Ramos (cell line): ENCODE measurements around the gene CIZ1.
"Not testable (repeated sequence)": the region's sequence is repeated elsewhere in the genome, so short reads cannot be mapped to it uniquely, and the experiment has no call there.

Experiments
- in situ Hi-C: fragments of 300-500 bp; cut with MboI; formaldehyde crosslinking; loops from one replicate; pipeline ENCODE4 v1.14.3; 2022; ENCODE audit warnings: low sequenced_read_pairs; ENCODE audit not compliant: unreplicated experiment

CIZ1 gene

DNA sequence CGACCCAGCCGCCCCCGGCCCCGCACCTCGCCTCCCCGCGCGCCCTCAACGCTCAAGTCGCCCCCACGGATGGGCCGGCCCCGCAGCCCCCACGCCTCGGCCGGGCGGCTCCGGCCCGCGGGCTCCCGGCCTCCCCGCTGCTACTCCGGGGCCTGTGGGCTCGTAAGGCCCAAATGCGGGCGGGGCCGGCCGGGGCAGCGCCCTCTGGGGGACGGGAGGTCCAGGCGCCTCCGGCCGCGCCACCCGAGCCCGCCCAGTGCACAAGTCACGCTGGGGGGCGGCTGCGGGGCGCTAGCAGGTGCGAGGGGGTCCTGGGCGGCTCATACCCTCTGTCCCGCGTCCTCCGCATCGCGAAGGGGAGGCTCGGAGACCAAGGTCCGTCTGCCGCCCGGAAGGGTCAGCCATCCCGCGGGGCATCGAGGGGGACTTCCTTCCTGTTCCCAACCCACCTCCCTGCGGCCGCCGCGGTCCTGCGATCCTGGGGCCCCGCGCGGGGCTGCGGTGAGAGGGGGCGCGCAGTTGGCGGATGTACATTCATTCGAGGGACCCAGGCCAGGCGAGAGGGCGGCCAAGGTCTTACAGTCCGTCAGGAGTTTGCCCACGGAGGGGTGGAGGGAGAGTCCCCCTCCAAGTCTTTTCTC, at the start of gene CIZ1:
TSS of gene CIZ1 (minus strand) at position 167 of the 641 bp plus-strand sequence. CDS start 715 bp downstream, outside the sequence.
- in situ Hi-C loops: no loop called here

DNA sequence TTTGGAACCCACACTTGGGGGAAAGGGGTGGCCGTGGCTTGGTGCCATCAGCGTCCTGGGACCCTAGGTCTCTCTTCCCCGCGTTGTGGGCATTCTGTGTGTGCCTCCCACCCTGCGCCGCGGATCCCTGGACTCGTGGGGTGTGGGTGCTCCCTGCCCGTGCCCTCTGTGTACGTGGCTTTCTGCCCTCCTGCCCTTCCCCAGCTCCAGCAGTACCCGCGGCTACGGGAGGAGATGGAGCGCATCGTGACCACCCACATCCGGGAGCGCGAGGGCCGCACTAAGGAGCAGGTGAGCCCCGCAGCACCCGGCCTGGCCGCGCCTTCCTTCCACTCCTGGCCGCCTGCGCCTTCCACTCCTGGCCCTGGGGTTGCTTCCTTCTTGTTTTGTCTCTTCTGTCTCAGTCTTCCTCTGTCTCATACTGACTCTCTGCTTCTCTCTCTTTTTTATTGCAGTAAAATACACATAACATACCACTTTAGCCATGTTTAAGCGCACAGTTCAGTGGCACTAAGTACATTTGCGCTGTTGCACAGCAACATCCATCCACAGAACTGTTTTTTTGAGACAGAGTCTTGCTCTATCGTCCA, 42.5 kb upstream of the CIZ1 start:
- in situ Hi-C loops: no loop called here

DNA sequence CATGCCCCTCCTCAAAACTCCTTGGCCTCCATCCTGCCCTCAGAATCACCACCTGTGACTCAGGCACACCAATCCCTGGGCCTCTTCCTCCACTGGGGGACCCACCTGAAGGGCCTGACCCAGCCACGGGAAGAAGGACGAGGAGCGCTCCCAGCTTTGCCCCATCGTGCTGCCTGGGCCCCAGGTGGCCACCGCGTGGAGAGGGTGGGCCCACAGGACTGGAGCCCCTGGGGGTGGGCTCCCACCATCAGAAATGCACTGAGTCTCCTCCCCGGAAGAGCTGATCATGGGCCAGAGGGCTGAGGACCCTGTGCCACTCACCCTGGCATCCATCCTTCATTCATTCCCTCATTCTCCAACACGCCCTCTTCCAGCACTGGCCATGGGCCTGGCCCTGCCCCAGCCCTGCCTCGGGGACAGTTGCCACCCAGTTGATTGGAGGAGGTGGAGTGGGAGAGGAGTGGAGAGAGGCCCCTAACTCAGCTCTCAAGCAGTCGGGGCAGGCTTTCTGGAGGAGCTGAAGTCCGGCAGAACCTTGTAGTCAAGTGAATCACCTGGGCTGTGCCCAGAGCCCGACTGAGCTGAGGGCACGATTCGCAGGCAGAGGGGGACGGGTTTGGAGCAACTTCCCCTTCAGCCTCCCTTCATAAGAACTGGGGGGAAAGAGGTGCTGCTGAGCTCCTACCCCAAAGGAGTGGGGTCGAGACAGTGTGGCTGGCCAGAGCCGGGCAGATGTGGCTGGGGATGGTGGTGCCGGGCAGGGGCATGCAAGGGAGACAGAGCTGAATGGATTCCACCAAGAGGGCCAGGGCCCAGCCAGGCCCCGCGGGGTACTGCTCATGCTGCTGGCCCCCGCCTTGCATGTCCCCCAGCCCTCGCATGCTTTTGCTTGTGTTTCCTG, 41.4 kb upstream of the CIZ1 start:
- in situ Hi-C loops: no loop called here

- in situ Hi-C loops: no loop called here
Observed at GRCh38 chr9:128231638-128232527, 40.5 kb upstream of the CIZ1 start.

DNA sequence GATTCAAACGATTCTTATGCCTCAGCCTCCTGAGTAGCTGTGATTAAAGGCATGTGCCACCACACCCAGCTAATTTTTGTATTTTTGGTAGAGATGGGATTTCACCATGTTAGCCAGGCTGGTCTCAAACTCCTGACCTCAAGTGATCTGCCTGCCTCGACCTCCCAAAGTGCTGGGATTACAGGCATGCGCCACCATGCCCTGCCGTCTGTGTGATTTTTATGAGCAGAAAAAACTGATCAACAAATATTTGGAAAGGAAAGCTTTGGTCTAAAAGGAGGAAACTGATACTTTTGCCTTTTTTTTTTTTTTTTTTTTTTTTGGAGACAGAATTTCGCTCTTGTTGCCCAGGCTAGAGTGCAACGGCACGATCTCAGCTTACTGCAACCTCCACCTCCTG, 39.5 kb upstream of the CIZ1 start:
- in situ Hi-C loops: not testable (repeated sequence)

DNA sequence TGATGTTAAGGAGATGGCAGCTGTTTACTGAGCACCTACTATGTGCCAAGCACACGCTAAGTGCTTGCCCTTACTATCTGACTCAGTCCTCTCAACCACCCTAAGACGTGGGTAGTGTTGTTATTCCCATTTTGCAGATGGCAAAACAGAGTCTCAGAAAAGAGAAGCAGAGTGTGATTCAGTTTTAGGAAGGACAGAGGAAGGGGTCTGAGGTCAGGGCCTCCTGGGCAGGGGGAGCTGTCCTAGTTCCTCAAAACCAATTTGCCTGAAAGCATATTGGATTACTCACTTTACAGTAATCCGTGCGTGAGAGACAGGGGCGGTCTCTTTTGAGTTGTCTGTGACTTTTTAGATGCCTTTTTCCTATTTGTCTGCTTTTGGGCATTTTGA, 35.0 kb upstream of the CIZ1 start:
- in situ Hi-C loops: no loop called here

GRCh38 chr9:128225770-128226411, 34.5 kb upstream of the CIZ1 start:
- in situ Hi-C loops: no loop called here

DNA sequence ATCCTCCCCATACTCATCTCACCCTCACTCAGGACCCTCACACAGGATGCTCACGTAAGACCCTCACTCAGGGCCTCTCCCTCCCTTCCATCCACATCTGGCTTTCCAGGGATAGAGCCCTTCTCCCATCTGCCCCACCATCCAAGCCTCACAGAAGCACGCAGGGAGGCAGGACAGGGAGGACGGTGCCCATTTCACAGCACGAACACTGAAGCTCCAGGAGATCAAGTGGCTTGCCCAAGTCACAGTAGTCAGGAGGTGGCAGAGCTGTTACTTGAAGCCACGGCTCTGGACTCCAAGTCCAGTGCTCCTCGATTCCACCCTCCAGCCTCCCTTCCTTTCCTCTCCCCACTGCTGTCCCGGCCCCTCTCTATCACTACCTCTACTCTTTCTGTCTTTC, 33.5 kb upstream of the CIZ1 start:
- in situ Hi-C loops: no loop called here

- in situ Hi-C loops: no loop called here
Observed at GRCh38 chr9:128222880-128223670, 31.7 kb upstream of the CIZ1 start.

DNA sequence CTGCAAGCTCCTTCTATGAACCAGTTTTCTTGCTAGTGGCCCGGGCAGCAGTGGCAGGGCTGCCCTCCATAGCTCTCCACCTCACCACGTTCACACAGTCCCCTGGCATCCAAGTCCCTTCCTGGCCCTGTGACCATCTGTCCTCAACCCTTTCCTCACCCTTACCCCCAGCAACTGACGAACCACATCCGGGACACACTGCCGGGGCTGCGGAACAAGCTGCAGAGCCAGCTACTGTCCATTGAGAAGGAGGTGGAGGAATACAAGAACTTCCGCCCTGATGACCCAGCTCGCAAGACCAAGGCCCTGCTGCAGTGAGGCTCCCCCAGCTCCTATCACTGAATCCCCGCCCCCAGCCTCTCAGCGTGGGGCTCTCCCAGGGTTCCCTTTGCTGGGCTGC, 30.7 kb upstream of the CIZ1 start:
- in situ Hi-C loops: no loop called here

- in situ Hi-C loops: no loop called here
Observed at GRCh38 chr9:128219831-128220230, 28.5 kb upstream of the CIZ1 start.

- in situ Hi-C loops: no loop called here
Observed at GRCh38 chr9:128218518-128219389, 27.4 kb upstream of the CIZ1 start.

- in situ Hi-C loops: no loop called here
Observed at GRCh38 chr9:128218172-128218517, 26.8 kb upstream of the CIZ1 start.

DNA sequence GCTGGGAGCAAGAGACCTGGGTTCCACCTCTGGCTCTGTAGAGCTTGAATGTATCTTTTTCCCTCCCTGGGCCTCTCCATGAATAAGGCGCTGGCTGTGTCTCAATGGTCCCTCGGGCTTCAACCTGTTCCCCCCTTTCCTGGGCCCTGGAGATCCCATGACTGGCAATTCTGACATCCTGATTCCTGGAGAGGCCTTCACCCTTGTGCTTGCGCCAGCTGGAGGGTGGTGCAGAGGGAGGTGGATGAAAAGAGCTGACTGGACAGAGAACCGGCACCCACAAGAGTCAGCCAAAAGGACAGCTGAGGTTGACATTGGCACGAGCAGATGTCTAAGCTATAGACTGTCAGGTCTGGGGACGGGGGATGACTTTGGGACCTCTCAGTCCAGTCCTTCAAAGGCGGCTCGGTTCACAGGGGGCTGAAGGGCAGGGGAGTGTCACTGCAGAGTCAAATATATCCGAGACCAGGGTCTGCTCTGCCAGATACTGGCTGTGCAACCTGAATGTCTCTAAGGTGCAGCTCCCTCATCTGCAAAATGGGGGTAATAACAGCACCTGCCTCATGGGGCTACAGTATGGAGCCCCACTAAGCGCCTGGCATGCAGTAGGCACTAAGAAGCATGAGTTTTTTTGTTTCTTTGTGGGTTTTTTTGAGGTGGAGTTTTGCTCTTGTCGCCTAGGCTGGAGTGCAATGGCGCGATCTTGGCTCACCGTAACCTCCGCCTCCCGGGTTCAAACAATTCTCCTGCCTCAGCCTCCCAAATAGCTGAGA, 25.6 kb upstream of the CIZ1 start:
- in situ Hi-C loops: no loop called here

- in situ Hi-C loops: no loop called here
Observed at GRCh38 chr9:128215491-128216409, 24.4 kb upstream of the CIZ1 start.
